GM13977 (cell line): Measurements from ENCODE around the gene CFAP119.

Experiments
- DNase-seq: peaks from one replicate; pipeline ENCODE4 v3.0.0; 2012; ENCODE audit warnings: low spot score
- CTCF ChIP-seq: IDR thresholded peaks from 2 replicates; pipeline ENCODE4 v1.5.1; 2012; ENCODE audit warnings: mild to moderate bottlenecking, control low read depth; ENCODE audit not compliant: insufficient read depth; ENCODE audit errors: extremely low read depth, missing control alignments
- in situ Hi-C: fragments of 300-500 bp; cut with MboI; formaldehyde crosslinking; loops from one replicate; pipeline ENCODE4 v1.12.0; 2022; ENCODE audit warnings: low sequenced_read_pairs, low pct_unique_long_range_greater_than_20kb, mixed read lengths, inconsistent platforms; ENCODE audit not compliant: unreplicated experiment

The CFAP119 gene

GRCh38 chr16:30722443-30722842, 39.4 kb downstream of the CFAP119 start:
- DNase-seq: no peak
- TF ChIP-seq CTCF: peak; percentile 32
- in situ Hi-C loops: no loop called here

GRCh38 chr16:30721606-30722005, 40.3 kb downstream of the CFAP119 start:
- DNase-seq: no peak
- in situ Hi-C loops: no loop called here
- no peak for TF ChIP-seq CTCF

GRCh38 chr16:30721167-30721566, 40.7 kb downstream of the CFAP119 start:
- in situ Hi-C loops: no loop called here
- no peak for TF ChIP-seq CTCF
- DNase-seq: no peak

- in situ Hi-C loops: no loop called here
- no peak for DNase-seq
- TF ChIP-seq CTCF: no peak
Measured at GRCh38 chr16:30720694-30721093, 41.2 kb downstream of the CFAP119 start.

- in situ Hi-C loops: no loop called here
- TF ChIP-seq CTCF: no peak
- DNase-seq: no peak
Measured at GRCh38 chr16:30720086-30720485, 41.8 kb downstream of the CFAP119 start.

- in situ Hi-C loops: no loop called here
- TF ChIP-seq CTCF: no peak
- DNase-seq: peak; percentile 48
Measured at GRCh38 chr16:30715750-30716445, 46.0 kb downstream of the CFAP119 start.
